ENCODE results near the gene NRSN2.

- TF ChIP-seq CTCF (conservative IDR thresholded peaks at IDR 0.05; ENCODE audit: low read depth, low read length) (no peak), EZH2 (IDR thresholded peaks at IDR 0.05; ENCODE audit: borderline replicate concordance, low read depth, low read length, poor library complexity, severe bottlenecking) (no peak)
Measured at GRCh38 chr20:364905-365794, 18.2 kb downstream of the NRSN2 start.
